Omental fat pad (tissue), 4 donors: ENCODE measurements around the gene IPO9. TPM values are rescaled to one million over a fixed set of nuclear protein-coding genes. Genes with fewer than 3 reads are reported as not detected.

Source experiments
- ATAC-seq: fragments of 150-250 bp; one replicate; pipeline ENCODE4 v1.9.1; 2016; ENCODE audit warnings: mild to moderate bottlenecking, moderate library complexity; ENCODE audit not compliant: low FRiP score
- DNase-seq: peaks from one replicate; pipeline ENCODE4 v3.0.0-alpha.2; 2019; ENCODE audit warnings: low spot score
- total RNA-seq, 4 donors: library from RNA; depleted of rRNA; stranded (reverse); fragments of >200 nt; gene quantifications; one replicate each; pipeline ENCODE4 v1.1.0, GENCODE V29; 2016
- TF ChIP-seq, protein P1 (sequence below), 3 donors: fragments of 450-650 bp; IDR thresholded peaks; one replicate each; pipeline ENCODE4 v1.5.1; 2016 to 2017; ENCODE audit warnings: antibody characterized with exemption in 3 of 3, mild to moderate bottlenecking in 3 of 3, moderate library complexity in 2 of 3

The IPO9 gene
- total RNA-seq, 4 donors from 2014 or later = 13.4 to 19.7 (median 17.4) TPM

- TF ChIP-seq, protein P1, sequence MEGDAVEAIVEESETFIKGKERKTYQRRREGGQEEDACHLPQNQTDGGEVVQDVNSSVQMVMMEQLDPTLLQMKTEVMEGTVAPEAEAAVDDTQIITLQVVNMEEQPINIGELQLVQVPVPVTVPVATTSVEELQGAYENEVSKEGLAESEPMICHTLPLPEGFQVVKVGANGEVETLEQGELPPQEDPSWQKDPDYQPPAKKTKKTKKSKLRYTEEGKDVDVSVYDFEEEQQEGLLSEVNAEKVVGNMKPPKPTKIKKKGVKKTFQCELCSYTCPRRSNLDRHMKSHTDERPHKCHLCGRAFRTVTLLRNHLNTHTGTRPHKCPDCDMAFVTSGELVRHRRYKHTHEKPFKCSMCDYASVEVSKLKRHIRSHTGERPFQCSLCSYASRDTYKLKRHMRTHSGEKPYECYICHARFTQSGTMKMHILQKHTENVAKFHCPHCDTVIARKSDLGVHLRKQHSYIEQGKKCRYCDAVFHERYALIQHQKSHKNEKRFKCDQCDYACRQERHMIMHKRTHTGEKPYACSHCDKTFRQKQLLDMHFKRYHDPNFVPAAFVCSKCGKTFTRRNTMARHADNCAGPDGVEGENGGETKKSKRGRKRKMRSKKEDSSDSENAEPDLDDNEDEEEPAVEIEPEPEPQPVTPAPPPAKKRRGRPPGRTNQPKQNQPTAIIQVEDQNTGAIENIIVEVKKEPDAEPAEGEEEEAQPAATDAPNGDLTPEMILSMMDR (IDR thresholded peaks at IDR 0.05) = no peak
- no peak for DNase-seq
- no peak for ATAC-seq
Observed at GRCh38 chr1:201890806-201891450, 62.0 kb downstream of the IPO9 start.

- TF ChIP-seq, protein P1 (IDR thresholded peaks at IDR 0.05) = no peak
- no peak for ATAC-seq
- DNase-seq = no peak
Observed at GRCh38 chr1:201891451-201892045, 62.6 kb downstream of the IPO9 start.

- DNase-seq = no peak
- no peak for ATAC-seq
- TF ChIP-seq, protein P1 (IDR thresholded peaks at IDR 0.05) = no peak
Observed at GRCh38 chr1:201892211-201892610, 63.3 kb downstream of the IPO9 start.

DNA sequence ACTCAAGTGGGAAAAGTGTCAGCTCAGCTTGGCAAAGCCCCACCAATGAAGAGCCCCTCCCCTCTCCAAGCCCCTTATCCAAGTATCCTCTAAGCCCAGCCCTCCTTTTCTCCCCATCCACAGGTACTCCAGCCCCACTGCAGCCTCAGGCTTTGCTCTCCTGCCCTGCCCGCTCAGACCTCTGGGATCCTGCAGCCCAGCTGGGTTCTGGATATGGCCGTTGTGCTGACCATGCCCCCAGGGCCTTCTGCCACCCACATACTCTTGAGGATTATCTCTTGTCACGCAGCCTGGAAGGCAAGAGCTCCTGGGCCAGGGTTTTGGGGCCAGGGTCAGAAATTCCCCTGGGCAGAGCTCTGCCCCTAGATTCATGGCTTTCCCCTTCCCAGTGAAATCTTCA, 64.5 kb downstream of the IPO9 start:
- DNase-seq = no peak
- TF ChIP-seq, protein P1 (IDR thresholded peaks at IDR 0.05) = no peak
- ATAC-seq = no peak

DNA sequence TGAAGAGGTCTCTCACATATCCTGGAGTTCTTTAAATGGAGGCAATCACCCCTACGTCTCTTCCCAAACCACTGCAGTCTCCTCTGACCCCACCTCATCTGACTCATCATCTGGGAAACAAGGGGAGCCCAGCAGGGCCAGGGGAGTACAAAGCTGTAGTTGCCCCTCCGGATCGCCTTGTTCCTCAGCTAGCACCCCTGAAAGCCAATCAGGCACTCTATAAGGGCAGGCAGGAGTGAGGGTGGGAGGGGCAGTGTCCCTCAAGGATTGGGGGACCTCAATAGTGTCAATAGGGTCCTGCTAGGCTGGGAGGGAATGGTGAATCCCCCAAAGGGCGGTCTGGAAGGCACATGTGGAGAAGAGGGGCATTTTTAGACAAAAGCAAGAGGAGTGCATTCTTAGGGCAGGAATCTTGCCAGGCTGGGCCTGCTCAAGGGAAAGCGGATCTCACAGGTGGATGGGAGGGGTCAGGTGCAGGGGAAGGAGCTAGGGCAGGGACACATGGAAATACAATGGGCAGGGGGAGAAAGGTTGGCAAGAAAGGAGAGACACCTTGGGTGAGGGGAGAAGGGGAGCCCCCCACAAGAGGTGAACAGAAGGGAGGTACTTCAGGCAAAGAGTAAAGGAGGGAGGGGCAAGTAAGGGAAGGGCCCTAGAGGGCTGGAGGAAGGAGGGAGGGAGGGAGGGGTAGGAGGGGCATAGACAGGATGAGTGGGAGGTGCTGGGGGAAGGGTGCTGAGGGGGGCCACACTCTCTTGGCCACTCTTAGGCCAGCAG, 65.6 kb downstream of the IPO9 start:
- ATAC-seq (no peak), DNase-seq (no peak)
- TF ChIP-seq, protein P1 (IDR thresholded peaks at IDR 0.05) = no peak

GRCh38 chr1:201895120-201895665, 66.2 kb downstream of the IPO9 start:
- ATAC-seq (no peak), DNase-seq (no peak)
- TF ChIP-seq, protein P1 (IDR thresholded peaks at IDR 0.05) = no peak
